ENCODE data around the gene CDKN2B. TPM values are rescaled to one million over a fixed set of nuclear protein-coding genes. Genes with fewer than 3 reads are reported as not detected.

Gene CDKN2B
- polyA plus RNA-seq, 2 of the 4 experiments (the other 2 are of a cell fraction) = not detected

- ChIA-PET CTCF (no interaction called here), POLR2A (no interaction called here)
- FAIRE-seq (no peak), DNase-seq (ENCODE audit: low read depth in 1 of 2, low spot score in 1 of 2) (no peak), ATAC-seq (no peak)
- no CpG with 5 or more reads among the region's 1 CpG for WGBS (ENCODE audit: missing lambda C conversion rate)
- Histone ChIP-seq H3K27ac (no peak overlapping the region), H3K4me3 (no peak overlapping the region), H3K4me2 (no peak overlapping the region), H3K4me1 (no peaks in the 10 kb centered on the region), H3K9me3 (no peaks in the 10 kb centered on the region)
- TF ChIP-seq E2F6 (IDR thresholded peaks at IDR 0.05; ENCODE audit: borderline replicate concordance, low read depth) (no peak), POLR2AphosphoS2 (conservative IDR thresholded peaks at IDR 0.05; ENCODE audit: low read length) (no peak), ESRRA (IDR thresholded peaks at IDR 0.05; ENCODE audit: borderline replicate concordance, low read length) (no peak), ZNF302 (CRISPR knock-in tag; IDR thresholded peaks at IDR 0.05) (no peak), HES2 (IDR thresholded peaks at IDR 0.05) (no peak), NR3C1 (IDR thresholded peaks at IDR 0.05) (no peak), HDAC2 (IDR thresholded peaks at IDR 0.05) (no peak), FOXS1 (CRISPR knock-in tag; IDR thresholded peaks at IDR 0.05) (no peak), RCOR1 (IDR thresholded peaks at IDR 0.05; ENCODE audit: low read depth, low read length) (no peak), HMGXB4 (CRISPR knock-in tag; IDR thresholded peaks at IDR 0.05; ENCODE audit: borderline replicate concordance) (no peak), EHF (CRISPR knock-in tag; IDR thresholded peaks at IDR 0.05) (no peak), REST (IDR thresholded peaks at IDR 0.05) (no peak), HOXB5 (CRISPR knock-in tag; IDR thresholded peaks at IDR 0.05) (no peak), FOSL2 (IDR thresholded peaks at IDR 0.05) (no peak), FOSL2 (CRISPR knock-in tag; IDR thresholded peaks at IDR 0.05) (no peak), CHD2 (IDR thresholded peaks at IDR 0.05; ENCODE audit: low read length, partially characterized antibody) (no peak)
Measured at GRCh38 chr9:22041775-22042174, 32.7 kb upstream of the CDKN2B start.

- CTCF ChIA-PET = no interaction called here
- no peak for FAIRE-seq
- H3K4me1 ChIP-seq = no peaks in the 10 kb centered on the region
- no peak overlapping the region for H3K4me3 ChIP-seq
- no peak for TF ChIP-seq EHMT2 (IDR thresholded peaks at IDR 0.05; ENCODE audit: low read depth)
- TF ChIP-seq NPAS2 (CRISPR knock-in tag; IDR thresholded peaks at IDR 0.05; ENCODE audit: borderline replicate concordance) = no peak
- TF ChIP-seq ZSCAN20 (CRISPR knock-in tag; IDR thresholded peaks at IDR 0.05) = no peak
- no peak for TF ChIP-seq CEBPB (IDR thresholded peaks at IDR 0.05)
- TF ChIP-seq MYC (IDR thresholded peaks at IDR 0.05; ENCODE audit: borderline replicate concordance, low read length) = no peak
- TF ChIP-seq RNF2 (IDR thresholded peaks at IDR 0.05; ENCODE audit: borderline replicate concordance, low read depth) = no peak
- TF ChIP-seq BHLHE40 (IDR thresholded peaks at IDR 0.05; ENCODE audit: low read depth, low read length) = no peak
- no peak for TF ChIP-seq EP300 (IDR thresholded peaks at IDR 0.05)
- TF ChIP-seq NR3C1 (IDR thresholded peaks at IDR 0.05) = no peak
- TF ChIP-seq TP53 (CRISPR knock-in tag; IDR thresholded peaks at IDR 0.05) = no peak
- WGBS (ENCODE audit: missing lambda C conversion rate) = no CpG with 5 or more reads among the region's 1 CpG
- DNase-seq (ENCODE audit: low read depth in 1 of 2, low spot score in 1 of 2) = no peak
- H3K27ac ChIP-seq = no peak overlapping the region
- no peaks in the 10 kb centered on the region for H3K9me3 ChIP-seq
- POLR2A ChIA-PET = no interaction called here
- no peak for ATAC-seq
- no peak overlapping the region for H3K4me2 ChIP-seq
Measured at GRCh38 chr9:22041344-22041743, 32.2 kb upstream of the CDKN2B start.
